Gastroesophageal sphincter (tissue), 3 donors: Measurements from ENCODE around the gene GLMN.

Experiments used
- CTCF ChIP-seq, 4 experiments: fragments of 200-600 bp in 2 of 4; fragments of 450-650 bp in 2 of 4; sonication (generic) in 1 of 4; IDR thresholded peaks; one replicate each; pipeline ENCODE4 v1.5.1; 2017 to 2019; ENCODE audit warnings: antibody characterized with exemption in 4 of 4, mild to moderate bottlenecking in 2 of 4, moderate library complexity in 2 of 4
- POLR2A ChIP-seq, 2 donors: fragments of 450-650 bp; IDR thresholded peaks; one replicate each; pipeline ENCODE4 v1.6.1; 2017; ENCODE audit warnings: antibody characterized with exemption in 2 of 2, mild to moderate bottlenecking in 2 of 2, moderate library complexity in 1 of 2

- TF ChIP-seq CTCF (IDR thresholded peaks at IDR 0.05) (no peak), POLR2A (IDR thresholded peaks at IDR 0.05) (no peak)
These were observed 594 bp downstream of the GLMN start for GRCh38 chr1:92298213-92298572.
